ENCODE results near the gene BCORL1.

DNA sequence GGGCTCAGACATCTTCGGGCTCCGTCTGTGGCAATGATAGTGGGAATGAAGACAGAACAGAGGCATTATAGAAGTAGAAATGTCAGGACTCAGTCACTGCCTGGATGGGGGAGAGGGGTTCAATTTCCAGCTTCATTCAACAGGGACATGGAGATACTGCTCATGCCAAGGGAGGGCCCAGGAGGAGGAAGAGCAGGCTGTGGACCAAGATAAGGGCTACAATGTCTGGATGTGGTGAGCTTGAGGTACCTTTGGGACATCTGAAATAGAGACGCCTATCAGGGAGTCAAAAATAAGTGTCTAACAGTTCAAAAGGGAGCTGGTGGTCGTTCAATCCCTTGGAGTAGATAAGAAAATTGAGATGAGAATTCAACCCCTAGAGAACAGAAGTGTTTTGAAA, 93.3 kb downstream of the BCORL1 start:
- TF ChIP-seq, protein P1, sequence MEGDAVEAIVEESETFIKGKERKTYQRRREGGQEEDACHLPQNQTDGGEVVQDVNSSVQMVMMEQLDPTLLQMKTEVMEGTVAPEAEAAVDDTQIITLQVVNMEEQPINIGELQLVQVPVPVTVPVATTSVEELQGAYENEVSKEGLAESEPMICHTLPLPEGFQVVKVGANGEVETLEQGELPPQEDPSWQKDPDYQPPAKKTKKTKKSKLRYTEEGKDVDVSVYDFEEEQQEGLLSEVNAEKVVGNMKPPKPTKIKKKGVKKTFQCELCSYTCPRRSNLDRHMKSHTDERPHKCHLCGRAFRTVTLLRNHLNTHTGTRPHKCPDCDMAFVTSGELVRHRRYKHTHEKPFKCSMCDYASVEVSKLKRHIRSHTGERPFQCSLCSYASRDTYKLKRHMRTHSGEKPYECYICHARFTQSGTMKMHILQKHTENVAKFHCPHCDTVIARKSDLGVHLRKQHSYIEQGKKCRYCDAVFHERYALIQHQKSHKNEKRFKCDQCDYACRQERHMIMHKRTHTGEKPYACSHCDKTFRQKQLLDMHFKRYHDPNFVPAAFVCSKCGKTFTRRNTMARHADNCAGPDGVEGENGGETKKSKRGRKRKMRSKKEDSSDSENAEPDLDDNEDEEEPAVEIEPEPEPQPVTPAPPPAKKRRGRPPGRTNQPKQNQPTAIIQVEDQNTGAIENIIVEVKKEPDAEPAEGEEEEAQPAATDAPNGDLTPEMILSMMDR (IDR thresholded peaks at IDR 0.05) = no peak
- TF ChIP-seq POLR2A (IDR thresholded peaks at IDR 0.05) = no peak
